SKM-1 (cell line): ENCODE data around the gene CYB561A3.

Source experiments
- DNase-seq: peaks from one replicate; lab custom pipeline; 2025; ENCODE audit not compliant: unreplicated experiment; lab: John Stamatoyannopoulos, UW

The CYB561A3 gene

GRCh38 chr11:61329871-61330270, 31.8 kb downstream of the CYB561A3 start:
- DNase-seq: no peak

DNA sequence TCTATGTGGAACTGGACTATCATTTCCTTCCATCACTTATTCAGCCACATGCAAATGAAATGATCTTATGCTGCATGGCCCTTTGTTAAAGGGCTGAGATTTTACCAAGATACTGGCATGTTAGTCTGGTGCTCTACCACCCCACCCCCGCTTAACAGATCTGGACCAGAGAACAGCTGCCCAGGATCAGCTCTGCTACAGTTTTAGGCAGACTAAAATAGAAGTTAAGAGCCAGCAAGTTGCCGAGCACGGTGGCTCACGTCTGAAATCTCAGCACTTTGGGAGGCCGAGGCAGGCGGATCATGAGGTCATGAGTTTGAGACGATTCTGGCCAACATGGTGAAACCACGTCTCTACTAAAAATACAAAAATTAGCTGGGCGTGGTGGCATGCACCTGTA, 33.3 kb downstream of the CYB561A3 start:
- no peak for DNase-seq

- DNase-seq: no peak
Observed at GRCh38 chr11:61327669-61328071, 34.0 kb downstream of the CYB561A3 start.

DNA sequence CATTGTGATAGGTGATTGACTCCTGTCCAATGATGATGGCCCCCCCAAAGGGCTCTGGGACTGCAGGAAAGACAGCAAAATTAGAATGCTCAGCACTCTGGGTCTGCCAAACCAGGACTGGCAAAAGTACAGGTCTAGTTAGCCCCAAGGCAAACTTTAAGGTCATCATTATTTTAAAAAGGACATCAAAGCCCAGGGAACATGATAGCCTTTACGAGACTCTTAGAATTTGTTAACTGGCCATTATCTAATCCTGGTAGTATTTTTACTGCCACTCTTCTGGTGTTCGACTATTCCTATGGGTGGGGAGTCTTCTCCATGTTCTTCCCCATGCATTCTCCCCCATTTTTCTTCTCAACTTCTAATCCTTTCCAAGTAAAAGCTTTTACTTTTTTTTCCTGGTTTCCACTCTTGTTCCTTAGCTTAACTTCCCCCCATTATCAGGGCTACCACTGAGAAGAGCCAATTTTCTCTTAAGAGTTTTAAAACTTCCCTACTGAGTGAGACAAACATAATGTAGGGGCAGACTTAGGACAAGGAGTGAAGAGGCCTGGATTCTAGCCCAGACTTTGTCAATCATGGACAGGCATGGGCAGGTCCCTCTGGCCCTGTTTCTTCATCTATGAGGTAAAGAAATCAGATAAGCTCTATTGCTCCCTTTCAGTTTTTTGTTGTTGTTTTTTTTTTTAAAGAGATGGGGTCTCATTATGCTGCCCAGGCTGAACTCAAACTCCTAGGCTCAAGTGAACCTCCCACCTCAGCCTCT, 35.9 kb downstream of the CYB561A3 start:
- no peak for DNase-seq

DNA sequence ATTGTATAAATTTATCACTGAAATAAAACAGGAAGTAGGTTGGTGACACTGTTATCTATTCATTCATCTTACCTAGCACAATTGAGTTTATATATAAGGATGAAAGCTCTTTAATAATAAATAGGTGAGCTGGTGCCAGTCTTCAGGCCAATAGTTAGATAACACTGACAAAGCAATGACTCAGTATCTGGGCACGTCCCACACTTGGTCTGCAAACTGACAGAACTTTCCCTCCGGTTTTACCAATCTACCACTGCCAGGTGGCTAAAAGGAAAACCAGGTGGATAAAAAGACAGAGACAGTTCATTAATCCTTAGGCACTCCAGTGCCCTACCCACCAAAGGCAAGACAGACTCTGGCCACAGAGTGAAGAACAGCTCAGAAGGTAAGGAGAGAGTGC, 46.4 kb downstream of the CYB561A3 start:
- DNase-seq: no peak

DNA sequence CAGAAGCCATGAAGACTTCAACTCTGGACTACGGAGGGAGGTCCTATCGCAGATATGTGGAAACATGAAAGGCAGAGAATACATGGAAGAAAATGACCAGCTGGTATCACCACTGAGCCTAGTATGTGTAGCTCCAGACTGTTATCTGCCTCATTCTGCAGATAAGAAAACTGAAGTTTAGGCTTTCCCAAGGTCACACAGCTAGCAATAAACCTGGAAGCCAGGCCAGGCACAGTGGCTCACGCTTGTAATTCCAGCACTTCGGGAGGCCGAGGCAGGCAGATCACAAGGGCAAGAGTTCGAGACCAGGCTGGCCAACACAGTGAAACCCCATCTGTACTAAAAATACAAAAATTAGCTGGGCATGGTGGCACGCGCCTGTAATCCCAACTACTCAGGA, 50.9 kb downstream of the CYB561A3 start:
- no peak for DNase-seq

DNA sequence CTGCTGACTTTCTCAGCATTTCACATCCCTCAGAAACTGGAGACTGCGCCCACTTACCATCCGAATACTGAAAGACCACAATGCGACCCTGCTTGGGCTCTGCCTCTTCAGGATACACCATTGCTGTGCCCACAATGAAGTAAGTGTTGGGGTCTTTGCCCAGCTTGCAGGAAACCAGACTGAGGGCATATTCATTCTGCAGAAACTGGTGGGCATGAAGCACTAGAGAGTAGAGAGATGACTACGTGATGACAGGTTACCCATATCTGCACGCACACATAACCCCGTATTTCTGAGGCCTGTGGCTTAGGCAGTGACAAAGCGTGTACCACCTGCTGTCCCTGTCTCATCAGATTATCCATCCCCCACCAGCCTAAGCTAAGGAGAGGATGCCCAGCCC, 51.9 kb downstream of the CYB561A3 start:
- no peak for DNase-seq

DNA sequence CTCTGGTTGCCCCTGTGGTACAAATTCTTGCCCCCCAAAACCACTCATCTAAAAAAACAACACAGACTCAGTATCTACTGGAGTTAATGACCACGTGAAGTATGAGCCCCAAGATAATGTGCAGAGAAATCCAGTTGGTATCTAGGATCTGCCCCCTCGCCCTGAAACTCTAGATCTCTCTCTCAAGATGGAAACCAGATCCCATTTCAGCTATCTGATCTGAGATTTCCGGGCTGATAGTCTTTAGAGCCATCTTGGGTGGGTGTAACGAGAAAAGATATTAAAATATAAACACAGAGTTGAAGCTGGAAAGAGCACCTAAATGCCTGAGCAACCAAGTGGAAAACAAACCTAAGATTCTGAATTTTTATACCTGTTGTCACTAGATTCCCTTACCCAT, 52.5 kb downstream of the CYB561A3 start:
- DNase-seq: no peak

DNA sequence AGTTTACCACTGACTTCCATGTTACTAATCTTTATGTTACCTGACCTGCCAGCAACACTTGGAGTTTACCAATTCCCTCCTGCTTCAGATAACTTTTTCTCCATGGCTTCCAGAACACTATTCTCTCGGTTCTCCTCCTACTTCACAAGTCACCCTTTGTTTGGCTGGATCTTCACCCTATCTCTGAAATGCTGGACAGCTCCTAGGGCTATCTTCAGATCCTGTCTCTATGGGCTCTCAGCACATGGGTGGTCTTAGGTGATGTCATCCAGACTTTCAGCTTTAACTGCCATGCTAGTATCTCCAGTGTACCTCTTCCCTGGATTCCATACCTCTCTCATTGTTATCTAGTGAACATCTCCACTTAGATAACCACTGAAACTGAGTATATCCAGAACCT, 54.3 kb downstream of the CYB561A3 start:
- no peak for DNase-seq

DNA sequence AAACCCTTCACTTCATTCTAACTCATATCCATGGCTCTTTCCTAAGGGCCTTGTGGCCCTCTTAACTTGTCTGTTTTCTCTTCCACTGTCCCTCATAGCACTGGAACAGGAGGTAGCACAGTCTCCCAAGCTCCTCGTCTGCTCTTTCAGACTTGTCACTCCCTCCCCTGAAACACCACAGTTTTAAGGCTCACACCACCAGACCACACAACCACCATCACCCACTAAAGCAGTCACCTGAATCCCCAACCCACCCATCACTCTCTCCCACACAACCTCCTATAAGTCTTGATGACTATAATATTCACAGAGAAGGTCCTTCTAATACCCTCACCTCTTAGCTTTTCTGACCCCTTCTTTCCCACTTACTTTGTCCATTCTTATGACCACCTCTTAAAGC, 55.5 kb downstream of the CYB561A3 start:
- DNase-seq: no peak

DNA sequence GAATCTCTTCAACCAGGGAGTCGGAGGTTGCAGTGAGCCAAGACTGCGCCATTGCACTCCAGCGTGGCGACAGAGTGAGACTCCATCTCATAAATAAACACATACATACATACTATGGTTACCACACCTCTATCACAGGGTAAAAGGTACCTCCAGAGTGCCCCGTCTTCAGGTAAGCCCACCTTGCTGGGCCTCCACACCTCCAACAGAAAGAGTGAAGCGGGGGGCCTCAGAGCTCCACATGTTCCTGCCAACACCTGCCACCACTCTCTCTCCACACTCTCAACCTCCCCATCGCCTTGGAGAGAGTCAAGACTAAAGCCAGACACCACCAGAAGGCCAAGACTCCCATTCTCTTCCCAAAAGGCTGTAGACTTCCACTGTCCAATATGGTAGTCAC, 56.3 kb downstream of the CYB561A3 start:
- no peak for DNase-seq

- no peak for DNase-seq
Observed at GRCh38 chr11:61303725-61304124, 58.0 kb downstream of the CYB561A3 start.

DNA sequence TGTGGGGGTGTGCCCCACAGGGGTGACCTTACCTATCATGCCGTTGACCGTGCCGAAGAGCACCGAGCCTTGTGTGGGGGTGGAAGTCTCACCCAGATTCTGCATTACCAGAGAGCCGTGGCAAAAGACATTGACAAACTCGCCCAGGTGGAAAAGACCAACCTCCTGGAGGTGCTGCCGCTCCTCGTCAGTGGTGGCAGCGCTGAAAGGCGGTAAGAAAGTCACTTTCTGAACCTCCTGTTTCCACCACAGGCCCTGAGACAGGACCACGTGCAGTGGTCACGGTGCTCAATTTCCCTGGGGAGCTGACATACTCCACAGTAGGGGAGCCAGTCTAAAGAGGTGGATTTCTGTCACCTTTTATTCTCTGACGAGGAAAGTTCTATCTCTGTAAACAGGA, 59.1 kb downstream of the CYB561A3 start:
- no peak for DNase-seq
